Measurements from ENCODE around the gene B4GALNT1.

DNA sequence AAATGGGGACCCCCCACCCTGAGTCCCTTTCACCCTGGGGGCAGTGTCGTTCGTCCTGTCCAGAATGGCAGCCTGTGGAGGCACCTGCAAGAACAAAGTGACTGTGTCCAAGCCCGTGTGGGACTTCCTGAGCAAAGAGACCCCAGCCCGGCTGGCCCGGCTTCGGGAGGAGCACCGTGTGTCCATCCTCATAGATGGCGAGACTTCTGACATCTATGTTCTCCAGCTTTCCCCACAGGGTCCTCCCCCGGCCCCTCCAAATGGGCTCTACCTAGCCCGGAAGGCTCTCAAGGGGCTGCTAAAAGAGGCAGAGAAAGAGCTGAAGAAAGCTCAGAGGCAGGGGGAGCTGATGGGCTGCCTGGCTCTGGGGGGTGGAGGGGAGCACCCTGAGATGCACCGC is 26.2 kb downstream of the B4GALNT1 start:
- TF ChIP-seq CTCF (conservative IDR thresholded peaks at IDR 0.05; ENCODE audit: low read length) (no peak), EZH2phosphoT487 (IDR thresholded peaks at IDR 0.05; ENCODE audit: borderline replicate concordance, low read depth, low read length) (no peak)
